Measurements from ENCODE around the gene TRPM3.
"Not testable (repeated sequence)": the region's sequence is repeated elsewhere in the genome, so short reads cannot be mapped to it uniquely, and the experiment has no call there.

TRPM3 gene

GRCh38 chr9:70701163-70701562 is 420.3 kb downstream of the TRPM3 start:
- no peak for DNase-seq

- no peak for DNase-seq
These were observed 424.6 kb downstream of the TRPM3 start for GRCh38 chr9:70696694-70697335.

GRCh38 chr9:70694758-70695157 is 426.7 kb downstream of the TRPM3 start:
- DNase-seq: no peak

GRCh38 chr9:70693186-70693585 is 428.2 kb downstream of the TRPM3 start:
- no peak for DNase-seq

GRCh38 chr9:70692431-70692830 is 429.0 kb downstream of the TRPM3 start:
- DNase-seq: no peak

GRCh38 chr9:70688704-70689103 is 432.7 kb downstream of the TRPM3 start:
- DNase-seq: no peak

GRCh38 chr9:70683841-70684240 is 437.6 kb downstream of the TRPM3 start:
- no peak for DNase-seq

- DNase-seq: no peak
These were observed 439.1 kb downstream of the TRPM3 start for GRCh38 chr9:70682298-70682697.

GRCh38 chr9:70679845-70680244 is 441.6 kb downstream of the TRPM3 start:
- DNase-seq: no peak

- DNase-seq: no peak
These were observed 443.3 kb downstream of the TRPM3 start for GRCh38 chr9:70678153-70678552.

GRCh38 chr9:70677055-70677735 is 444.2 kb downstream of the TRPM3 start:
- no peak for DNase-seq

- no peak for DNase-seq
These were observed 445.5 kb downstream of the TRPM3 start for GRCh38 chr9:70675868-70676370.

GRCh38 chr9:70673844-70674243 is 447.6 kb downstream of the TRPM3 start:
- DNase-seq: no peak

GRCh38 chr9:70672161-70672649 is 449.2 kb downstream of the TRPM3 start:
- no peak for DNase-seq

GRCh38 chr9:70668751-70669150 is 452.7 kb downstream of the TRPM3 start:
- no peak for DNase-seq

GRCh38 chr9:70658765-70659164 is 462.7 kb downstream of the TRPM3 start:
- DNase-seq: no peak

GRCh38 chr9:70656281-70656680 is 465.1 kb downstream of the TRPM3 start:
- no peak for DNase-seq

GRCh38 chr9:70654144-70654543 is 467.3 kb downstream of the TRPM3 start:
- no peak for DNase-seq

GRCh38 chr9:70644627-70645026 is 476.8 kb downstream of the TRPM3 start:
- DNase-seq: not testable (repeated sequence)

GRCh38 chr9:70642341-70642740 is 479.1 kb downstream of the TRPM3 start:
- no peak for DNase-seq

GRCh38 chr9:70641631-70642030 is 479.8 kb downstream of the TRPM3 start:
- no peak for DNase-seq

GRCh38 chr9:70641031-70641430 is 480.4 kb downstream of the TRPM3 start:
- DNase-seq: no peak

- DNase-seq: peak in 1 of 2 donors; percentile 17
These were observed 481.3 kb downstream of the TRPM3 start for GRCh38 chr9:70639853-70640814.
